Endothelial cell of umbilical vein (primary cell): ENCODE results near the gene SLAMF6. TPM values are rescaled to one million over a fixed set of nuclear protein-coding genes. Genes with fewer than 3 reads are reported as not detected.

Experiments
- BruUV-seq: library from RNA; stranded (reverse); fragments of 400-500 nt; replicated peaks from 2 replicates; lab custom pipeline; 2021; lab: Mats Ljungman, UMichigan
- CTCF ChIA-PET: fragments of 300-600, 350-600 bp; sonication (Branson Sonifier 250); formaldehyde crosslinking; loops from one replicate; lab custom pipeline; 2021; ENCODE audit warnings: antibody characterized with exemption, inconsistent platforms; lab: Charles Lee
- POLR2A ChIA-PET: fragments of 300-600, 350-600 bp; sonication (Branson Sonifier 250); formaldehyde crosslinking; loops from one replicate; lab custom pipeline; 2021; ENCODE audit warnings: antibody characterized with exemption, inconsistent platforms; lab: Charles Lee
- DNase-seq: peaks from one replicate; pipeline ENCODE4 v3.0.0-alpha.2; 2011; ENCODE audit warnings: low read depth, low spot score
- FAIRE-seq: peaks from 2 replicates; lab custom pipeline; 2011; peaks lifted over from hg19 to GRCh38; lab: Jason Lieb, UNC
- H2AFZ ChIP-seq: 2 replicates; pipeline ENCODE4 v1.6.0; 2012; ENCODE audit warnings: low read depth, low read length, control low read depth, inconsistent platforms
- H3K27ac ChIP-seq: 2 replicates; pipeline ENCODE4 v1.5.1; 2011; ENCODE audit warnings: low read depth, mild to moderate bottlenecking, control low read depth, low read length, moderate library complexity; ENCODE audit not compliant: insufficient read depth
- H3K27me3 ChIP-seq, 2 experiments: 2 replicates each; pipeline versions ENCODE4 v1.6.0 to v1.6.1; 2011; ENCODE audit warnings: low read length in 2 of 2, mixed read lengths in 1 of 2; ENCODE audit not compliant: control insufficient read depth in 2 of 2, insufficient read depth in 2 of 2
- H3K36me3 ChIP-seq, 2 experiments: 2 replicates in 1 of 2; 3 replicates in 1 of 2; pipeline ENCODE4 v1.5.1; 2011; ENCODE audit warnings: low read length in 2 of 2, mild to moderate bottlenecking in 1 of 2, moderate library complexity in 1 of 2; ENCODE audit not compliant: control insufficient read depth in 2 of 2, insufficient read depth in 2 of 2; ENCODE audit errors: extremely low read depth in 1 of 2
- H3K4me1 ChIP-seq: 3 replicates; pipeline ENCODE4 v1.5.1; 2011; ENCODE audit warnings: mild to moderate bottlenecking, low read length; ENCODE audit not compliant: control insufficient read depth, insufficient read depth; ENCODE audit errors: extremely low read depth
- H3K4me2 ChIP-seq: 2 replicates; pipeline ENCODE4 v1.6.1; 2011; ENCODE audit warnings: low read length, control low read depth, mixed read lengths; ENCODE audit not compliant: insufficient read depth
- H3K4me3 ChIP-seq, 3 experiments: fragments of 200-600 bp in 1 of 3; sonication (generic), shearing (Covaris generic) in 1 of 3; replicated peaks in 1 of 3; 2 replicates each; pipeline ENCODE4 v1.5.1; 2011 to 2016; ENCODE audit warnings: control low read depth in 3 of 3, low read length in 3 of 3, mild to moderate bottlenecking in 2 of 3, inconsistent platforms in 1 of 3, low read depth in 1 of 3, moderate library complexity in 1 of 3; ENCODE audit not compliant: insufficient read depth in 1 of 3
- H3K79me2 ChIP-seq: 2 replicates; pipeline ENCODE4 v1.6.0; 2012; ENCODE audit warnings: low read length, inconsistent platforms; ENCODE audit not compliant: control insufficient read depth, insufficient read depth
- H3K9ac ChIP-seq: replicated peaks from 2 replicates; pipeline ENCODE3; 2011; ENCODE audit warnings: low read length, control low read depth; ENCODE audit not compliant: insufficient read depth; ENCODE audit errors: extremely low read depth
- H3K9me1 ChIP-seq: replicated peaks from 3 replicates; pipeline ENCODE4 v1.6.0; 2011; ENCODE audit warnings: mild to moderate bottlenecking, low read length; ENCODE audit not compliant: control insufficient read depth, insufficient read depth; ENCODE audit errors: extremely low read depth
- H3K9me3 ChIP-seq: replicated peaks from 2 replicates; pipeline ENCODE4 v1.5.1; 2012; ENCODE audit warnings: low read length, inconsistent platforms; ENCODE audit not compliant: control insufficient read depth, insufficient read depth
- H4K20me1 ChIP-seq: replicated peaks from 2 replicates; pipeline ENCODE3; 2011; ENCODE audit warnings: mild to moderate bottlenecking, low read length; ENCODE audit not compliant: control insufficient read depth, insufficient read depth; ENCODE audit errors: extremely low read depth
- CTCF ChIP-seq, 2 donors: IDR thresholded peaks; 1 replicate in 1 of 2; 2 replicates in 1 of 2; pipeline ENCODE4 v1.5.1; 2011; ENCODE audit warnings: low read length in 2 of 2, mild to moderate bottlenecking in 2 of 2, moderate library complexity in 2 of 2, control low read depth in 1 of 2, inconsistent platforms in 1 of 2, low read depth in 1 of 2; ENCODE audit not compliant: insufficient read depth in 1 of 2; ENCODE audit errors: extremely low read depth in 1 of 2
- EZH2 ChIP-seq: IDR thresholded peaks from 2 replicates; pipeline ENCODE4 v1.6.1; 2012; ENCODE audit warnings: borderline replicate concordance, low read depth, mild to moderate bottlenecking, moderate library complexity, low read length, inconsistent platforms; ENCODE audit not compliant: severe bottlenecking
- FOS ChIP-seq: IDR thresholded peaks from 2 replicates; pipeline ENCODE4 v1.6.1; 2011; ENCODE audit warnings: mild to moderate bottlenecking, low read length, moderate library complexity, borderline replicate concordance; ENCODE audit not compliant: insufficient read depth
- GATA2 ChIP-seq: IDR thresholded peaks from 2 replicates; pipeline ENCODE4 v1.7.0; 2011; ENCODE audit warnings: low read depth, mild to moderate bottlenecking, moderate library complexity, mixed read lengths, low read length; ENCODE audit not compliant: insufficient read length, insufficient read depth
- JUN ChIP-seq: IDR thresholded peaks from 2 replicates; pipeline ENCODE4 v1.6.1; 2011; ENCODE audit warnings: borderline replicate concordance, low read depth; ENCODE audit not compliant: insufficient read length, insufficient read depth
- MAX ChIP-seq: IDR thresholded peaks from 2 replicates; pipeline ENCODE4 v1.6.1; 2011; ENCODE audit not compliant: insufficient read depth, insufficient read length
- MYC ChIP-seq: IDR thresholded peaks from one replicate; pipeline ENCODE4 v1.6.1; 2011; ENCODE audit warnings: mild to moderate bottlenecking, low read depth, low read length
- POLR2A ChIP-seq: IDR thresholded peaks from 2 replicates; pipeline ENCODE4 v1.6.1; 2012; ENCODE audit warnings: low read depth, mild to moderate bottlenecking, control low read depth, low read length
- POLR2AphosphoS5 ChIP-seq: IDR thresholded peaks from 2 replicates; pipeline ENCODE4 v1.6.1; 2012; ENCODE audit warnings: low read depth, mild to moderate bottlenecking, control low read depth, low read length, moderate library complexity; ENCODE audit not compliant: insufficient read depth
- dilution Hi-C: fragments of 300-500 bp; cut with MboI; formaldehyde crosslinking; loops from one replicate; pipeline ENCODE4 v1.15.0; 2019; ENCODE audit warnings: low sequenced_read_pairs; ENCODE audit not compliant: extremely low pct_ligation_motif_present
- intact Hi-C: fragments of 100-400 bp; cut with micrococcal nuclease; formaldehyde crosslinking; loops from one replicate; pipeline ENCODE4 v1.10.0; 2022
- polyA plus RNA-seq, 4 experiments: library from polyadenylated mRNA; depleted of rRNA in 3 of 4; stranded (reverse) in 3 of 4; unstranded in 1 of 4; fragments of >200 nt; gene quantifications; 2 replicates each; pipeline versions ENCODE4 v1.2.1 to v1.2.3, GENCODE V29; 2011 to 2012; ENCODE audit warnings: missing spikeins in 1 of 4
- total RNA-seq: library from RNA; stranded (reverse); gene quantifications from 2 replicates; pipeline ENCODE4 v1.2.3, GENCODE V29; 2021

The SLAMF6 gene
- total and polyA plus RNA-seq, 2 donors (not counting 3 experiments of a cell fraction or from before 2014, with no cell fraction given), result not detected

DNA sequence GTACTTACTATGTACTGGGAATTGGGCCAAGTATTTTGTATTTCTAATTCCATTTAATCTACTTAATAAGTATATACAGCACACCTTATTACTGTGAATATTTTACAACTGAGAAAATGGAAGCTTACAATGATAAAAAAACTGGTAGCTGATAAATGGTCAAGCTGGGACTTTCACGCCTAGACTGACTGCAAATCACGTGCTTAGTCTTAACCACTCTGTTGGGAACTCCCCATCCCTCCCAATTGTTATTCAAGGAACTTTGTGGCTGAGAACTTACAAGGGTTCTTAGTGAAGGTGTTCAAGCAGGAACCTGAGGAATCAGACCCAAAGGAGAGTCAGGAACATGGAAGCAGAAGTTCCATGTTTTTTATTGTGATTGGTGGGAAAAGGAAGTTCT lies 29.4 kb upstream of the SLAMF6 start:
- Histone ChIP-seq H3K9me1 (no peaks in the 10 kb centered on the region), H3K4me2 (no peak overlapping the region), H3K9ac (no peak overlapping the region), H2AFZ (no peak overlapping the region), H3K36me3 (no peaks in the 10 kb centered on the region), H3K27me3 (peaks cover 0 to 3% of the 10 kb centered on the region in 2 experiments), H3K9me3 (no peaks in the 10 kb centered on the region), H3K4me3 (no peak overlapping the region), H3K27ac (no peak overlapping the region), H3K4me1 (no peaks in the 10 kb centered on the region), H4K20me1 (no peaks in the 10 kb centered on the region), H3K79me2 (no peaks in the 10 kb centered on the region)
- intact Hi-C loops, result no loop called here
- dilution Hi-C loops, result no loop called here
- POLR2A ChIA-PET, result no interaction called here
- BruUV-seq, result no TSS peak
- no peak for FAIRE-seq
- TF ChIP-seq POLR2AphosphoS5, result no peak
- TF ChIP-seq FOS, result no peak
- TF ChIP-seq MYC, result no peak
- no peak for TF ChIP-seq EZH2
- TF ChIP-seq POLR2A, result no peak
- CTCF ChIA-PET, result no interaction called here
- no peak for DNase-seq

- no peak overlapping the region for H3K4me3 ChIP-seq
- H3K9me1 ChIP-seq, result no peaks in the 10 kb centered on the region
- CTCF ChIA-PET, result no interaction called here
- no peak overlapping the region for H3K4me2 ChIP-seq
- no peak overlapping the region for H3K9ac ChIP-seq
- DNase-seq, result no peak
- H3K4me1 ChIP-seq, result no peaks in the 10 kb centered on the region
- H3K9me3 ChIP-seq, result no peaks in the 10 kb centered on the region
- no TSS peak for BruUV-seq
- no peak overlapping the region for H3K27ac ChIP-seq
- H4K20me1 ChIP-seq, result no peaks in the 10 kb centered on the region
- peaks cover 0 to 3% of the 10 kb centered on the region in 2 experiments for H3K27me3 ChIP-seq
- no peak for TF ChIP-seq JUN
- no peak for TF ChIP-seq EZH2
- TF ChIP-seq POLR2A, result no peak
- TF ChIP-seq POLR2AphosphoS5, result no peak
- no peak for TF ChIP-seq MAX
- TF ChIP-seq FOS, result no peak
- TF ChIP-seq CTCF (IDR thresholded peaks at IDR 0.05; ENCODE audit: extremely low read depth in 1 of 2, insufficient read depth in 1 of 2, low read depth in 1 of 2, low read length in 2 of 2), result no peak
- no peak for TF ChIP-seq GATA2
- intact Hi-C loops (no loop called here), dilution Hi-C loops (no loop called here)
- no peaks in the 10 kb centered on the region for H3K36me3 ChIP-seq
- no peak overlapping the region for H2AFZ ChIP-seq
- no peaks in the 10 kb centered on the region for H3K79me2 ChIP-seq
- no peak for FAIRE-seq
- POLR2A ChIA-PET, result no interaction called here
These were observed 27.5 kb upstream of the SLAMF6 start for GRCh38 chr1:160550572-160551034.
